ENCODE results near the gene LRP1B. TPM values are rescaled to one million over a fixed set of nuclear protein-coding genes. Genes with fewer than 3 reads are reported as not detected.

The LRP1B gene
- polyA plus RNA-seq, 1 donor from 2014 or later: 12.7 TPM

DNA sequence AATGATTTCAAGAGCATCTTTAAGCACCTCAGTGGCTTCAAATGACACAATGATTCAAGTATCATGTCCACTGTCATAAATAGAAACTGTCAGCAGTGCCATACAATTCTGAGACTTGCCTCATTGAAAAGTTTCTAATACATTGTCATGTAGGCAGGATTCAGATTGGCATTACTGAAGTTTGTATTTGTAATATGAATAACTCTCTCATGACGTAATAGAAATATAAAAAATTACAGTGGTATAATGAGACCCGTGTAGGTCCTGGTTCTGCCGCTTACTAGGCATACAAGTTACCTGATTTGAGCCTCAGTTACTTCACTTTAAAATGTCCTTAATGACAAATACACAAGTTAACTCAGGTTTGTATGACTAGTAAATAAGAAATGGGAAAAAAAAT lies 1814.5 kb downstream of the LRP1B start:
- Histone ChIP-seq H3K36me3 (ENCODE audit: insufficient read depth, low read length) (no peaks in the 10 kb centered on the region), H3K9me3 (ENCODE audit: low read length) (no peaks in the 10 kb centered on the region), H3K9ac (ENCODE audit: low read length) (no peak overlapping the region), H3K4me3 (ENCODE audit: low read length) (no peak overlapping the region), H3K9me2 (ENCODE audit: insufficient read depth, low read length) (no peaks in the 10 kb centered on the region), H3F3A (ENCODE audit: insufficient read depth, low read length, poor library complexity, severe bottlenecking) (no peaks in the 10 kb centered on the region), H4K20me1 (ENCODE audit: insufficient read depth) (no peaks in the 10 kb centered on the region), H3K27me3 (ENCODE audit: insufficient read depth, low read depth, low read length) (no peaks in the 10 kb centered on the region), H3K4me2 (ENCODE audit: low read length) (no peak overlapping the region), H2AFZ (ENCODE audit: low read depth, low read length) (no peak overlapping the region), H3K79me2 (replicated peaks; ENCODE audit: insufficient read depth, low read length) (no peaks in the 10 kb centered on the region), H3K27ac (ENCODE audit: low read length) (no peak overlapping the region)
- TF ChIP-seq TAF1 (IDR thresholded peaks at IDR 0.05; ENCODE audit: low read depth) (no peak), EZH2 (IDR thresholded peaks at IDR 0.05; ENCODE audit: borderline replicate concordance, insufficient read depth, low read length, poor library complexity, severe bottlenecking) (no peak), REST (IDR thresholded peaks at IDR 0.05; ENCODE audit: borderline replicate concordance) (no peak), SMC3 (conservative IDR thresholded peaks at IDR 0.05; ENCODE audit: poor library complexity) (no peak), EP300 (conservative IDR thresholded peaks at IDR 0.05; ENCODE audit: poor library complexity, severe bottlenecking) (no peak)

DNA sequence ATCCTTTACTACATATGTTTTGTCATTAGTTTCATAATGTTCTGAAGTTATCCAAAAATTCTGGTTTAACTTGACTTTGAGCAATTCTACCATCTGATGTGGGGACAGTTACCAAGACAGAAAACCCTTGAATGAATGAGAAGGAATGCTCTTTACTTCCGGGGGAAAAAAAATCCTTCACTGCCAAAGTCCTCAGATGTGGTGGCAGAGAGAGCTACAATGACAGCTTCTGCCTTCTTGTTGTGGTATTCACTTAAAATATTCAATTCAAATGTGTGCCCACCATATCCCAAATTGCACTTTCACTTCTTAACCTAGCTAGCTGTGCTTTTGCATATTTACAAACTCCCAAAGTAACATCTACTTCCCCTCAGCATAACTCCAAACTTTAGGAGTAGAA lies 1818.9 kb downstream of the LRP1B start:
- no peaks in the 10 kb centered on the region for H3K79me2 ChIP-seq (replicated peaks; ENCODE audit: insufficient read depth, low read length)
- no peak overlapping the region for H2AFZ ChIP-seq (ENCODE audit: low read depth, low read length)
- no peak overlapping the region for H3K27ac ChIP-seq (ENCODE audit: low read length)
- H3K36me3 ChIP-seq (ENCODE audit: insufficient read depth, low read length): no peaks in the 10 kb centered on the region
- H3F3A ChIP-seq (ENCODE audit: insufficient read depth, low read length, poor library complexity, severe bottlenecking): no peaks in the 10 kb centered on the region
- H3K27me3 ChIP-seq (ENCODE audit: insufficient read depth, low read depth, low read length): no peaks in the 10 kb centered on the region
- no peaks in the 10 kb centered on the region for H3K9me3 ChIP-seq (ENCODE audit: low read length)
- no peak overlapping the region for H3K4me2 ChIP-seq (ENCODE audit: low read length)
- H3K4me3 ChIP-seq (ENCODE audit: low read length): no peak overlapping the region
- no peaks in the 10 kb centered on the region for H4K20me1 ChIP-seq (ENCODE audit: insufficient read depth)
- H3K9ac ChIP-seq (ENCODE audit: low read length): no peak overlapping the region
- TF ChIP-seq MXI1 (conservative IDR thresholded peaks at IDR 0.05; ENCODE audit: poor library complexity, severe bottlenecking): no peak
- no peak for TF ChIP-seq SMC3 (conservative IDR thresholded peaks at IDR 0.05; ENCODE audit: poor library complexity)
- TF ChIP-seq TAF1 (IDR thresholded peaks at IDR 0.05; ENCODE audit: low read depth): no peak
- TF ChIP-seq CTCF (IDR thresholded peaks at IDR 0.05; ENCODE audit: poor library complexity, severe bottlenecking): no peak
- no peak for TF ChIP-seq EZH2 (IDR thresholded peaks at IDR 0.05; ENCODE audit: borderline replicate concordance, insufficient read depth, low read length, poor library complexity, severe bottlenecking)
- no peak for TF ChIP-seq POLR2AphosphoS5 (IDR thresholded peaks at IDR 0.05)
- no peak for TF ChIP-seq REST (IDR thresholded peaks at IDR 0.05; ENCODE audit: borderline replicate concordance)
- no peak for TF ChIP-seq RAD21 (conservative IDR thresholded peaks at IDR 0.05)
- no peak for TF ChIP-seq EP300 (conservative IDR thresholded peaks at IDR 0.05; ENCODE audit: poor library complexity, severe bottlenecking)
- no peaks in the 10 kb centered on the region for H3K9me2 ChIP-seq (ENCODE audit: insufficient read depth, low read length)

Data from neural cell (in vitro differentiated cells).